Ecto neural progenitor cell (in vitro differentiated cells): ENCODE results near the gene PTGFRN.

Experiments used
- DNase-seq: peaks from one replicate; pipeline ENCODE4 v3.0.0-alpha.2; 2018; ENCODE audit warnings: low spot score

Gene PTGFRN

DNA sequence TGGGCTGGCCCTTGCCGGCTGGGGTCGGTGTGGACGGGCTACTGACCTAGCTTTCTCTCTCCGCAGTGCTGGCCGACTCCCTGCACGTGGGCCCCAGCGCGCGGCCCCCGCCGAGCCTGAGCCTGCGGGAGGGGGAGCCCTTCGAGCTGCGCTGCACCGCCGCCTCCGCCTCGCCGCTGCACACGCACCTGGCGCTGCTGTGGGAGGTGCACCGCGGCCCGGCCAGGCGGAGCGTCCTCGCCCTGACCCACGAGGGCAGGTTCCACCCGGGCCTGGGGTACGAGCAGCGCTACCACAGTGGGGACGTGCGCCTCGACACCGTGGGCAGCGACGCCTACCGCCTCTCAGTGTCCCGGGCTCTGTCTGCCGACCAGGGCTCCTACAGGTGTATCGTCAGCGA, 34.9 kb downstream of the PTGFRN start:
- DNase-seq: no peak

DNA sequence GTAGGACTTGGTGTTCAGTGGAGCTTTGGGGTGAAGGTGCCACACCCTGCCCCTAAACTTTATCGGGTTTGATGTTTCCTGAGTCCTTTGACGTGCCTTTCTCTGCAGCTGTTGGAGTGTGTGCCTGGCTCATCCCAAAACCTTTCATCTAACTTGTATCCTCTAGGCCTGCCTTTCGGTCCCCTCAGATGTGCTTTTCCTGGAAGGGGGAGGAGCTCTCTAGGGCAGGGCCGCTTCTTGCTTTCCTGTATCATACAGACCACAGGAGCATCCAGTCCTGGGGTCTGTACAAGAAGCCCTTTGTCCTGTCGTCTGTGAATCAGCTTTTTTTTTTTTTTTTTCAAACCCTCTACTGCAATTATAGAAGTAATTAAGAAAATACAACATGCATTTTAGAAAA, 35.7 kb downstream of the PTGFRN start:
- no peak for DNase-seq

DNA sequence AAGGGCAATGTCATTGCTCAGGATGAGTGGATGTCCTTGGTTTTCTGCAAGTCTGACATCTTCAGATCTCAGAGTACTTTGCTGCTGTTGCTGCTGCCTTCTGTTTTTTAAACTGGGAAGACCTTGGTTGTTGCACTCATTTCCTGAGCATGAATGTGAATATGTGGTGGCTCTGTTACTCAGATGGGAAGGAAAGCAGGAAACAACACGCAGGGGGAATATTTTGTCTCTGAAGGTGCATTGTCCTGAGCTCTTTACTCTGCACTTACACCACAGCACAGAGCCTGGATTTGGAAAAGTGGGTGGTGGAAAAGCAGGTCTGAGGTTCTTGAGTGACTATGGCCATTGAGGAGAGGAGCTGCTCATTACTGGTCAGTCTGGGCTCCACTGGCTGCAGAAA, 36.3 kb downstream of the PTGFRN start:
- no peak for DNase-seq

DNA sequence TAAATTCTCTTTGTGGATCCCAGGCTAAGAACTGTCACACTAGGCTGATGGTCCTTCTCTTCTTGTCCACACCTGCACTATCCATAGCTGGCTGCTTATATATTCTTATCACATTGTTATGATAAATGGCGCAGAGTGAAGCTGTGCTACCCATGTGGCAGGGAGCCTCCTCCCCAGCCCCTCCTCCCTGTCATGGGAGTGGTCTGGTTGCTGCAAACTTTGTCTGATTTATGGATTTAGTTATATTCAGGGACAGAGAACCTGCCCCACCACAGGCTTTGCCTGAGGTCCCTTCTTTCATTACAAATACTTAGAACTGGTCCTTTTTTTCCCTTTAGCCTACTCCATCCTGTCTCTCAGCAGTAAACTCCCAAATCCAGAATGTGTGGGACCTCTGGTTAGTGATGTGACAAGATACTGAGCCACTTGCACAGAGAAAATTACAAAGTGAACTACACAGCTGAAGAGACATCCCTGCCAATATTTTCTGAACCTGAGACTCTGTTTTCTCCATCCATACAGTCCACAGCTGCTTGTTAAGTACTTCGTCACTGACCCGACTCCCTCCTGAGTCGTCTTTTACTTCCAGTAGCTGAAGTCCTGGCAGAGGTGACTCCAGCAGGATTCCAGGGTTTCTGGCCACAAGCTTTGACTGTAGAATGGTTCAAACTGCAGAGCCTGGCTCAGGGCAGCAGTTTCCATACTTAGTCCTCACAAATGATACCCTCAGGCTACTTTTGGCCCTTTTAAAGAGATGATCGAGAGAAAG, 37.6 kb downstream of the PTGFRN start:
- DNase-seq: no peak

DNA sequence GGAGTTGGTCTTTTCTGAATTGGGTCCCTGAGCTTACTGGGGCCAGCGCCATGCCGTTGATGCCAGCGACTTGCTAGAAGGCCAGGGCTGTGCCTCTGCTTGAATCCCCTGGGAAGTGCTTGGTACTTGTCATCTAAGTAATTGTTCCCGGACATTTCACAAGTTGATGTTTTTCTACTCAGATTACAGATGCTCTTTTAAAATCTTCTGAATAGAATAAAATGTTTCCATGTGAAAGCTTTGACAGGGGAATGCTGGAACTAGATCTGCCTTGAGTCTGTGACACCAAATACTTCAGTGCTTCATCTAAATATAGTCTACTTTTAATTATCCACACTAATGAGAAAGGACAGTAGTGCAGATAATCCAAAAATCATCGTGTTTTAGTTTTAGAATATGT, 38.3 kb downstream of the PTGFRN start:
- no peak for DNase-seq

DNA sequence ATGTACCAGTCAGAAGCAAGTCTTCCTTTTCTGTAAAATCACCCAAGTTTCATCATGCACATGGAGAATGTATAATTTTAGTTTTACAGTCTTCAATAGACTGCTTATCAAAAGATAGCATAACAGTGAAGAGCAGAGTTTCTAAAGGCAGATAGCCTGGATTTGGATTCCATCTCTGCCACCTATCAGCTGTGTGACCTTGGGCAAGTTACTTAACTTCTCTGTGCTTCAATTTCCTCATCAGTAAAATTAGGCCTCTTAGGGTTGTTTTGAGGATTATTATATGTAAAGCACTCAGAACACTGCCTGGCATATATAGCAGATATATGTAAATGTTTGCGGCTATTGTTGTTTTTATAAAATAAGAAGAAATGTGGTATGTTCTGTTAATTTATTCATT, 38.9 kb downstream of the PTGFRN start:
- DNase-seq: no peak

DNA sequence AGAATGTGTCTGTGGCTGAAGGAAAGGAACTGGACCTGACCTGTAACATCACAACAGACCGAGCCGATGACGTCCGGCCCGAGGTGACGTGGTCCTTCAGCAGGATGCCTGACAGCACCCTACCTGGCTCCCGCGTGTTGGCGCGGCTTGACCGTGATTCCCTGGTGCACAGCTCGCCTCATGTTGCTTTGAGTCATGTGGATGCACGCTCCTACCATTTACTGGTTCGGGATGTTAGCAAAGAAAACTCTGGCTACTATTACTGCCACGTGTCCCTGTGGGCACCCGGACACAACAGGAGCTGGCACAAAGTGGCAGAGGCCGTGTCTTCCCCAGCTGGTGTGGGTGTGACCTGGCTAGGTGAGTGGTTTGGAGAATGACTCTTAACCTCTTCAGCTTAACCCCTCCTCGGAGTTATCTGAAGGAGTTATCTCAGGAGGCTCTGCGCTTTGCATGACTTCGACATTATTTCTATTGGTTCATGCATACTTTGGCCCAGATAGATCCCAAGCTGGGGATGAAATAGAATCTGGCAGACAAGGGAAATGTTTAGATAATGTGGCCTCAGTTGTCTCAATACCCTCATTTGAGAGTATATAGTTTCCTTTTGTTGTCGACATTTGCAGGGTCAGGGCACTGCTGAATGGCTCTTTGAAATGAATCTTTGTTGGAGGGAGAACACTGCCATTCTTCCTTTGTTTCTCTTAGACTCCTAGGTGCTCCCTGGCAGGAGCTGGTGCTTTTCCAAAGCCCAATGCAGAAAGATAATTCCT, 39.7 kb downstream of the PTGFRN start:
- DNase-seq: no peak

DNA sequence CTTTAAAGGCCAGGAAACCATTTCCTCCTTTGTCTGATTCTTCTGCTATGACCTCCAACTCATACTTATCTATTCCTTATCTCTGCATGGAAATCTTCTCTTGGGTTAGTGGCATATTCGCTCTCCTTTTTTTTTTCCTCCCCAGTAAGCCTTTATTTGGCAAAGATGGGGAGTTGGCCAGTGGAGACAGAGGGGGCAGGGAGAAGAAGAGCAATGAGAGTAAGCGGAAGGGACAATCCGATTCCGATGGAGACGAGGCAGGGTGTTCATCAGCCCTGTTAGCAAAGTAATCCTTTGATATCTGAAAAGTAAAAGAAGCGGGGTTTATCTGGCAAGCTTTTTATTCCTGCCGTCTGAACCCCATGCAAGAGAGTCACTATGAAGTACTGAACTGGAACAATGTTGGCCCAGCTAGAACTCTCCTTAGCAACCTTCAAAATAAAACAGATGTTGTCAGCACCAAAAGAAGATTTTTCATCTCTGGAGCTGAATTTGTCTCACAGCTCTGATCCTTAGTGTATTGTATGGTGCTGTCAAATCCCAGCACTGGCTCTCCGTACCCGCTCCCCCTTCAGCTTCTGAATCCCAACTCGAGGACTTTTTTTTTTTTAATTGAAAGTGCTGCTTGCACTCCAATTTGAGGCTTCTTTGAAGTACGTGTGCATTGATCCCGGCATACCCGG, 40.9 kb downstream of the PTGFRN start:
- no peak for DNase-seq

DNA sequence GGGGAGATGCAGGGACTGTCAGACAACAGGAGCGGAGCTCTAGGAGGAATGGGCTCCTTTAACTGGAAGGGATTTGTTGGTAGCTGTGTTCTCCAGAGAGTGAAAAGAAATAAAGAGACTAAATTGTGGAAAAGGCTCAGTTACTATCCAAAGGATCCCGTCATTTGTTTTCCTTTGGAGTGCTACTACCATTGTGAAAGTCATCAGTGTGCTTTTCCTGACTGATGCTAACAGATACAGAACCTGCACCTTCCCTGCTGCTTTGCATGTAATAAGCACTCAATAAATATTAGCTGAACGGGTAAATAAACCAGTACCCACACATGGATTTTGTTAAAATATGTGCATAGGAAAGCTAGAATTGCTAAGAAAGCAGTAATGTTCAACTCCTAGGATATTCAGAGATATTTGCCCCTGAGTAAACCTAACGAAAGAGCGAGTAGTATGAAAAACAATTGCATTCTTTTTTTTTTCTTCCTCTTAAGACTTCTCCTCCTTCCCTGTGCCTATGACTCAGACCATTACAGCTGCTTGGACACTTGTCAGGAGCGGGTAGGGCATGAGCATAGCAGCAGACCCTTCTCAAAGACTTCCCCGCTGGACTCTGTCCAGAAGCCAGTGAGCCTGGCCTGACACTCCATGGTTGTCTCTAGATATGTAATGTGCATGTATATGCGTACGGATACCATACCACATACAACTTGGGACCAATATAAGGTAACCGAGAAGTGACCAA, 41.7 kb downstream of the PTGFRN start:
- DNase-seq: no peak

DNA sequence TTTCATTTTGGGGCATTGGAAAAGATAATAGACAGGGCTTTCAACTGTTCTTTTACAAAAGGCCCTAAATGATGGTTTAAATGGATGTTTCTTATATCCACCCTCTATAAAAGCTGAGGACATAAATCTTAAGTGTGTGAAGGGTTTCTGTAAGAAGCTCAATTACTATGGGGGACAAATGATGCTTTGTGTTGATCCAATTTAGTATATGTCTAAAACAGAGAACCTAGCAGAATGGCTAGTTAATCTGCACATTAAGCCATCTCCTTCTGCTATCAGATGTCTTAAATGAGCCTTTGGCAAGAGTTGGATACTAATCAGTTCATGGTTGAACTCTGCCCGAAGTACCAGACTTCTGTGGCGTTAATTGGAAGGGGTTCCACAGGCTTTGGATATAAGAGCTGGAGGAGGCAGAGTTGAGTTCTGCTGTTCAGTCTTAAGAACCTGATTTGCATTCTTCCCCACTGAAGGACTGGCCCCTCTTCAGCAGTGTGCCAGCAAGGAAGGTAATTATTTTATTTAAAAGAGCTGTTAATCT, 43.1 kb downstream of the PTGFRN start:
- DNase-seq: no peak

DNA sequence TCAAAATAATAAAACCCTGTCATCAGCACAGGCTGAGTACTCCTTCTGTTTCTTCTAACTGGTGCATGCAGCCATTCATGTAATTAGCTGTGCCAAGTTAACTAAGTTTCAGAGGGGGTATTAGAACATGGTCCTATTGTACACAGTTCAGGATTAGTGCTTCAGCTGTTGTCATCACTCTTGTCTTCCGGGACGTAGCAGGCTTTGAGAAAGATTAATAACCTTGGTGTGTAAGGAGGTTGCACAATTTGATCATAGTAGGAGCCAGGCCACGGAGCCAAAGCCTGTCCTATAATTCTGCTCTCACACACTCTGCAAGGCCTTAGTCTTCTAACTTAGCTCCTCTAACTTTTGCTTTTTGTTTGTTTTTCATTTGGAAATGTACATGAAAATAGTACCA, 44.7 kb downstream of the PTGFRN start:
- DNase-seq: no peak

DNA sequence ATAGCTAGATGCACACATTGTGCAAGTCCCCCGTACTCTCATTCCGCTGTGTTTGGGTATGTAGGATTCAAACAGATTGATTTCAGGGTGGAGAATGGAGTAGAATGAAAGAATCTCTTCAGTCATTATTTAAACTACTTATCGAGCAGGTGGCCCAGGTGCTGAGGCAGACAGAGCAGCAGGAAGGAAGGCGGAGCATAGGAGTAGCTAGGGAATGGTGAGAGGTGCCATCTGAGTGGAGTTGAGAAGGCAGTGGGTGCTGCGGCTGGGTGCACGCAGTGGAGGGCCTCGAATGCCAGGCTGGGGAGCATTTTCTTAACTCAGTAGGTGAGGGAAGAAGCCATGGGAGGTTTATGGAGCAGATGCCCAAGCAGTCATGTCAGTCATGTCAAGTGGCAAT, 46.7 kb downstream of the PTGFRN start:
- no peak for DNase-seq

DNA sequence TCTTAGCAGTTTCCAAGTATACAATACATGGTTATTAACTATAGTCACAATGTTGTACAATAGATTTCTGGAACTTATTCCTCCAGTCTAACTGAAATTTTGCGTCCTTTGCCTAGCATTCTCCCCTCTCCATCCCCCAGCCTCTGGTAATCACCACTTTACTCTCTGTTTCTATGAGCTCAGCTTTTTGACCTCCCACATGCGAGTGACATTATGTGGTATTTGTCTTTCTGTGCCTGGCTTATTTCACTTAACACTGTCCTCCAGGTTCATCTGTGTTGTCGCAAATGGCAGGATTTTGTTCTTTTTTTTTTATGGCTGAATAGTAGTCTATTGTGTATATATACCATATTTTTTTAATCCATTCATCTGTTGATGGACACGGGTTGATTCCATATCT, 47.9 kb downstream of the PTGFRN start:
- no peak for DNase-seq

DNA sequence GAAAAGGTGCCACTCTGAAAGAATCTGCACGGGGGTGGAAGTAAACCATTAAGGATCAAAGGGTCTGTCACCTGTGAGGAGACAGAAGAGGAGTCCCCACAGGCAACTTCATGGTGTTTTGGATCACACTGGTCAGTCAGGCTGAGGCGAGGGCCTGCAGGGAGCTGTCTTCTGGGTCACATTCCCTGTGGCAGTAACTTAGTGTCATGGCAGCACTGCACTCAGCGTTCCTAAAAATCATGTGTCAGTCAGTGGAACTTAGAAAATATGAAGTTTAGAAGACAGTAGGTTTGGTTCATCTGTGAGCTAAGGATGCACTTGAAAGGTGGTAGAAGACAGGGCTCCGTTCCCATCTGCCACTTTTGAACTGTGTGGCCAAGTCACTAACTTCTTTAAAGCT, 48.4 kb downstream of the PTGFRN start:
- DNase-seq: no peak

DNA sequence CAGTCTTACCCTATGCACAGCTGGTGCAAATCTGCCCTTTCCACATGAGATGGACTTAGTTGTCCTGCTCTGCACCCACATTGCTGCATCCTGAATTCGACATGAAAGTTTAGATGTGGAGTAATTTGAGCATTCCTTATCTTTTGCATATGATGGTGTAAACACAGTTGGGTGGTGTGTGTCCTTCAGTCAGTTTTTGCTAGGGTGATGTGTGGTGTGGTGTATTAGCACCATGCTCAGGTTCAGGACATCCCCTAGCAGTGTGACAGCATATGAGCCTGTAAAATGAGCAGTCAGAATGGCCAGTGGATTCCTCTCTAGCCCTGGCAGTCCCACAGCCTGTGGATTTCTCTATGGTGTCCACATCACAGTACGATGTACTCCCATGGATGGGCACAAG, 49.3 kb downstream of the PTGFRN start:
- DNase-seq: no peak

DNA sequence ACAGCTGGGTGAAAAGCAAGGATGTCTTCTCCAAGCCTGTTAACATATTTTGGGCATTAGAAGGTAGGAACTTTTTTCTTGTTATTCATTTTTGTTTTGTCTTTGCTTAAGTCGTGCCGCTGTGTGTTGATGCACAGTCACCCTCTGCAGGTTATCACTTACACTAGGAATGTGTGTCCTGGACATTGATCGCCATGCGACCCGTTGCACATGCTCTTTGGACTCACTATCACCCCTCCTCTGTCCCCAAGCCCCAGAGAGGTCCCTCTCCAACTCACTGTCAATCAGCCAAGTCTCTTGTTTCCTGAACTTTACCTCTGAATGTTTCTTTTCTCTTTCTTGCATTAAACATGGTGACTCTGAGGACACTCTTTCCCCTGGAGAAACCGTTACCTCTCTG, 51.9 kb downstream of the PTGFRN start:
- no peak for DNase-seq

DNA sequence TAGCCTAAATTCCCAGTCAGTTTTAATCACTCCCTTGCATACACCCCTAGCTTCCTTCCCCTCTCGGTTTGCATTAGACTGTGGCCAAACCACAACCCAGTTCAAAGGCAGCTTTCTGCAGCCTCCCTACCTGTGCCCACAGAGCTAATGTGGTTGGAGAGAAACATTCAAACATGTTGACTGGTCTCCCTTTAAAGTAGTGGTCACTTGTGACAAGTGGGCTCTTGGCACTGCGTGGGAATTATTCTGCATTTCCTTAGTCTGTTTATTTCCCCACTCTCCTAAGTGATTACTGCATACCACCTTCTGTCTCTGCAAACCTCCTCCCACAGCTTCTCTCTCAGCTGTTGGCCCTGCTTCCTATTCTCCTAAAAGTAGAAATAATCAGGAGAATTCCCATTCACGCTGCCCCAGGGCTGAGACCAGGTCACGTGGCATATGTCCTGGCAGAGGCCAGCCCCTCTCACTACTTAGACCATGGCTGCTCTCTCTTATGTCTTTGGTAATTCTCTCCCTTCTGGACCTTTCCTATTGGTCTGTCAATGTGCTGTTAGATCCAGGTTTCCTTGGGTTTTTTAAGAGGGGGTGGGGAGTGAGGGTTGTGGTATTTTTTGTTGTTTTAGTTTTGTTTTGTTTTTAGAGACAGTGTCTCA, 53.4 kb downstream of the PTGFRN start:
- no peak for DNase-seq

DNA sequence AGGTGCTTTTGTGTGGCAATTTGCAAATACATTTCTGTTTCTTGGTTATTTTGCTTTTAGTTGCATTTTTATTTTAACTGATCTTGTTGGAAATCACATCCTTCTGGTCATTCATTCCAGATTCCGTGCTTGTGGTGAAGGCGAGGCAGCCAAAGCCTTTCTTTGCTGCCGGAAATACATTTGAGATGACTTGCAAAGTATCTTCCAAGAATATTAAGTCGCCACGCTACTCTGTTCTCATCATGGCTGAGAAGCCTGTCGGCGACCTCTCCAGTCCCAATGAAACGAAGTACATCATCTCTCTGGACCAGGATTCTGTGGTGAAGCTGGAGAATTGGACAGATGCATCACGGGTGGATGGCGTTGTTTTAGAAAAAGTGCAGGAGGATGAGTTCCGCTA, 57.1 kb downstream of the PTGFRN start:
- no peak for DNase-seq

DNA sequence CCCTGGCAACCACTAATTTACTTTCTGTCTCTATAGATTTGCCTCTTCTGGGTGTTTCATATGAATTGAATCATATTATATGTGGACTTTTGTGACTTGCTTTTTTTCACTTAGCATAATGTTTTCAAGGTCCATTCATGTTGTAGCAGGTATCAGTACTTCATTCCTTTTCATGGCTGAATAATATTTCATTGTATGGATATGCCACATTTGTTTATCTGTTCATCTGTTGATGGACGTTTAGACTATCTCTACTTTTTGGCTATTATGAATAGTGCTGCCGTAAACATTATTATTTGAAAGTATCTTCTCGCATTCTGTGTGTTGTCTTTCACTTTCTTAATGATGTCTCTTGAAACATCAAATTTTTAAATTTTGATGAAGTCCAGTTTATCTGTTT, 59.0 kb downstream of the PTGFRN start:
- no peak for DNase-seq

DNA sequence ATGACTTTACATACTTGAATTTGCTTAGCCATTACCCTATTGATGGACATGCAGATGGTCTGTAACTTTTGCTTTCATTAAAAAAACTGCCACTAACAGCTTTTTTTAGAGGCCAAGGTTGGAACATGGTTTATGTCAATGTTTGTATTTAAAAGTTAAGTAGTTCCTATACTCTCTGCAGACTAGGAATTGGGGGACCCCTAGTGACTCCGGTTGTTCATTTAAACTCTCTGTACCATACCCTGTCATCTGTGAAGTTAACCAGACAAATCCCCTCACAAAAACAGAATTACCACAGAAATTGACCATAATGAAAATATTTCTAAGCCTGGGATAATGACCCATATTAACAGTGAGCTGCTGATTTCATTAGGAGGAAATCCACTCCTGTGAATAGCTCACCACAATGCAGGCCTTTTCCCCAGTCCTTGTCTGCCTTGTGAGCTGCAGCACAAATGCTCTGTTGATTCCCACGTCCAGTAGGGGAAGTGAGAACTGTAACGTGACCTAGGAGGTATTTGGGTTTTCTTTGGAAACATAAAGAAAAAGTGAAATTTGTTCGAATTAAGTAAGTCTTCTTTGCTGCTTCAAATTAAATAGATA, 61.6 kb downstream of the PTGFRN start:
- no peak for DNase-seq

DNA sequence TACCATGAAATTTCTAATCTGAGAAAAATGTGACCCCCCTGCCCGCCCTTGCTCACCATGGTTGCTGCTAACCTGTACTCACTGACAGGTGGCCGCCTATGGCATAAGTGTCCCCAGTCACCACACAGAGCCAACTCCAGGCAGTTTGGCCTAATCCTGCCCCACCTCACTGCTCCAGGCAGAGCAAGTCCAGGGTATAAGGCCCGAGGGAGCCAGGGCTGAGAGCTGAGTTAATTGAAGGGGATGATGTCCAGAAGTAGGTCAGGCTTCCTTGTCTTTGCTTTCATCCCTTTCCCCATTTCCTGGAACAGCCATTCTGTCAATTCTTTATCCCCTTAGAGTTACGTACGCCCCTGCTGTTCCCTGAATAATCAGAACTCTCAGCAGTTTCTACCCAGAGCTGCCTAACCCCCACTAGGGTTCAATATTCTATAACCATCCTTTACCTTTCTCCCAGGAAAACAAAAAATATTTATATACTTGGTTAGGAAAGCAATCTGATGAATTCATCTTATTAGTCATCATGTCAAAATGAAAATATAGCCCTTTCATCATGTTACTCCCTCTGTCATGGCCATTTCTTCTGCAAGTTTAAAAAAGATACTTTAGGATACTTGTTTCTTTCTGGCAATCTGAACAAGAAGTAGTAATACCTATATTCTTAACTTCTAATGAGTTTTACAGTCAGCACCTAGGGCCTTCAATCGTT, 62.4 kb downstream of the PTGFRN start:
- DNase-seq: no peak
